ENCODE measurements around the gene NCAM1. TPM values are rescaled to one million over a fixed set of nuclear protein-coding genes. Genes with fewer than 3 reads are reported as not detected.

The NCAM1 gene
- total and polyA plus RNA-seq, 2 donors (not counting 1 experiment from before 2014, with no cell fraction given), result 0.17 to 2.6 TPM

GRCh38 chr11:113241636-113242054, 280.4 kb downstream of the NCAM1 start:
- H3K9me3 ChIP-seq (ENCODE audit: control insufficient read depth, insufficient read depth, low read depth, low read length), result no peaks in the 10 kb centered on the region
- H3K4me1 ChIP-seq (ENCODE audit: control insufficient read depth, extremely low read depth, insufficient read depth, low read length), result no peaks in the 10 kb centered on the region
- peak; percentile 17 to 36 for DNase-seq (ENCODE audit: low read depth in 2 of 2)
- H3K9ac ChIP-seq (ENCODE audit: insufficient read depth, low read length), result no peak overlapping the region
- H2AFZ ChIP-seq (ENCODE audit: low read length), result no peak overlapping the region
- no peak overlapping the region for H3K4me2 ChIP-seq (ENCODE audit: extremely low read depth, insufficient read depth, low read length)
- no peaks in the 10 kb centered on the region for H3K79me2 ChIP-seq (ENCODE audit: control insufficient read depth, insufficient read depth, low read length)
- H4K20me1 ChIP-seq (ENCODE audit: control insufficient read depth, extremely low read depth, insufficient read depth, low read length), result no peaks in the 10 kb centered on the region
- H3K4me3 ChIP-seq (replicated peaks in 1 of 4; ENCODE audit: control extremely low read depth in 1 of 4, insufficient read depth in 1 of 4, low read depth in 3 of 4, low read length in 4 of 4), result no peak overlapping the region
- H3K27ac ChIP-seq (ENCODE audit: insufficient read depth, low read length), result no peak overlapping the region
- no peaks in the 10 kb centered on the region for H3K27me3 ChIP-seq (ENCODE audit: control insufficient read depth, insufficient read depth, low read length)
- TF ChIP-seq CTCF (conservative IDR thresholded peaks at IDR 0.05 in 1 of 2, IDR thresholded peaks at IDR 0.05 in 1 of 2; ENCODE audit: low read depth in 1 of 2, low read length in 2 of 2), result no peak
- TF ChIP-seq EZH2 (IDR thresholded peaks at IDR 0.05; ENCODE audit: low read length, missing control alignments), result no peak
- no peaks in the 10 kb centered on the region for H3K36me3 ChIP-seq (ENCODE audit: control insufficient read depth, insufficient read depth, low read length)

GRCh38 chr11:113242060-113242459, 280.8 kb downstream of the NCAM1 start:
- Histone ChIP-seq H3K9me3 (ENCODE audit: control insufficient read depth, insufficient read depth, low read depth, low read length) (no peaks in the 10 kb centered on the region), H3K4me1 (ENCODE audit: control insufficient read depth, extremely low read depth, insufficient read depth, low read length) (no peaks in the 10 kb centered on the region), H3K27me3 (ENCODE audit: control insufficient read depth, insufficient read depth, low read length) (no peaks in the 10 kb centered on the region), H3K4me2 (ENCODE audit: extremely low read depth, insufficient read depth, low read length) (no peak overlapping the region), H3K36me3 (ENCODE audit: control insufficient read depth, insufficient read depth, low read length) (no peaks in the 10 kb centered on the region), H2AFZ (ENCODE audit: low read length) (no peak overlapping the region), H3K27ac (ENCODE audit: insufficient read depth, low read length) (no peak overlapping the region), H3K79me2 (ENCODE audit: control insufficient read depth, insufficient read depth, low read length) (no peaks in the 10 kb centered on the region), H3K4me3 (replicated peaks in 1 of 4; ENCODE audit: control extremely low read depth in 1 of 4, insufficient read depth in 1 of 4, low read depth in 3 of 4, low read length in 4 of 4) (no peak overlapping the region), H4K20me1 (ENCODE audit: control insufficient read depth, extremely low read depth, insufficient read depth, low read length) (no peaks in the 10 kb centered on the region), H3K9ac (ENCODE audit: insufficient read depth, low read length) (no peak overlapping the region)
- TF ChIP-seq EZH2 (IDR thresholded peaks at IDR 0.05; ENCODE audit: low read length, missing control alignments), result no peak
- TF ChIP-seq CTCF (conservative IDR thresholded peaks at IDR 0.05 in 1 of 2, IDR thresholded peaks at IDR 0.05 in 1 of 2; ENCODE audit: low read depth in 1 of 2, low read length in 2 of 2), result no peak
- no peak for DNase-seq (ENCODE audit: low read depth in 2 of 2)

DNA sequence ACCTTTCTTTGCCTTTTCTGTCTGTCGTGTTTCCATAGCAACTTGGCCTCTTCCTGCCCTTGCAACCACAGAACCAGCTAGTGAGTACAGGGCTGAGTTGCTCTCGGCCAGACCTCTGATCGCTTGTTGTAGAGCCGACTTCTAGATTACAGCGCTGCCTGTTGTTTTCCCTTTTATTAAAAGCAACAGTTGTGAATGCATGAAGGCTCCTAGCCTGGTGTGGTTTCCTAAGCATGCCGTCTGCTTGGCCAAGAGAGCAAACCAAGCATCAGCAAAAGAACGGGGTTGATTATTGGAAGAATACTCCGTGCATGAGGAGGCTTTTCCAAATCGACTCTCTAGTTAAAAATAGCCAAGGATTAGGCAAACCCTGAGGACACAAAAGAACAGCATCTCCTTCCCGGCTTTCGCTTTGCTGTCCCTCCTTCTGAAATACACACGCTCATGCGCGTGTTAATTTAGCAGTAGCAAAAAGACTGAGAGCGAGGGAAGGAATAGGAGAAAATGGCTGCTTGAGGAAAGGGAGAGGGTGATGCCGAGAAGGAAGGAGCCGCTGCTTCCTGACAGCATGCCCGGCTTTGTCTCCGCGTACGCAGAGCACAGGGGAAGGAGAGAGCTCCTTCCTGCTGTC, 281.7 kb downstream of the NCAM1 start:
- H3K4me1 ChIP-seq (ENCODE audit: control insufficient read depth, extremely low read depth, insufficient read depth, low read length), result no peaks in the 10 kb centered on the region
- H3K9me3 ChIP-seq (ENCODE audit: control insufficient read depth, insufficient read depth, low read depth, low read length), result no peaks in the 10 kb centered on the region
- peak; percentile 69 to 70 for DNase-seq (ENCODE audit: low read depth in 2 of 2)
- H3K27me3 ChIP-seq (ENCODE audit: control insufficient read depth, insufficient read depth, low read length), result no peaks in the 10 kb centered on the region
- peak overlapping the region; percentile 32 for H3K9ac ChIP-seq (ENCODE audit: insufficient read depth, low read length)
- no peaks in the 10 kb centered on the region for H3K36me3 ChIP-seq (ENCODE audit: control insufficient read depth, insufficient read depth, low read length)
- peak overlapping the region; percentile 22 for H3K27ac ChIP-seq (ENCODE audit: insufficient read depth, low read length)
- no peaks in the 10 kb centered on the region for H4K20me1 ChIP-seq (ENCODE audit: control insufficient read depth, extremely low read depth, insufficient read depth, low read length)
- no peak for TF ChIP-seq EZH2 (IDR thresholded peaks at IDR 0.05; ENCODE audit: low read length, missing control alignments)
- no peak for TF ChIP-seq CTCF (conservative IDR thresholded peaks at IDR 0.05 in 1 of 2, IDR thresholded peaks at IDR 0.05 in 1 of 2; ENCODE audit: low read depth in 1 of 2, low read length in 2 of 2)
- peak overlapping the region; percentile 84 for H3K4me2 ChIP-seq (ENCODE audit: extremely low read depth, insufficient read depth, low read length)
- peak overlapping the region; percentile 19 to 53 (median 46) for H3K4me3 ChIP-seq (replicated peaks in 1 of 4; ENCODE audit: control extremely low read depth in 1 of 4, insufficient read depth in 1 of 4, low read depth in 3 of 4, low read length in 4 of 4)
- H3K79me2 ChIP-seq (ENCODE audit: control insufficient read depth, insufficient read depth, low read length), result no peaks in the 10 kb centered on the region
- peak overlapping the region; percentile 74 for H2AFZ ChIP-seq (ENCODE audit: low read length)

Data from fibroblast of lung (primary cell).